Upper lobe of left lung (tissue), 4 donors: ENCODE results near the gene UQCC2.

Experiments
- CTCF ChIP-seq, 6 experiments: fragments of 450-650 bp in 4 of 6; fragments of 200-600 bp in 2 of 6; sonication (generic) in 2 of 6; IDR thresholded peaks; one replicate each; pipeline ENCODE4 v1.5.1; 2016 to 2019; ENCODE audit warnings: antibody characterized with exemption in 6 of 6
- EP300 ChIP-seq, 4 donors: sonication (generic); formaldehyde crosslinking; IDR thresholded peaks; one replicate each; pipeline ENCODE4 v1.5.1; 2017; ENCODE audit warnings: antibody characterized with exemption in 4 of 4, control low read depth in 2 of 4
- POLR2A ChIP-seq, 4 donors: fragments of 450-650 bp; IDR thresholded peaks; one replicate each; pipeline ENCODE4 v1.5.1; 2016 to 2017; ENCODE audit warnings: antibody characterized with exemption in 4 of 4, mild to moderate bottlenecking in 2 of 4
- POLR2AphosphoS5 ChIP-seq, 2 donors: sonication (generic); formaldehyde crosslinking; IDR thresholded peaks; one replicate each; pipeline ENCODE4 v1.5.1; 2017; ENCODE audit warnings: antibody characterized with exemption in 2 of 2

- TF ChIP-seq CTCF (IDR thresholded peaks at IDR 0.05) (no peak), POLR2A (IDR thresholded peaks at IDR 0.05) (no peak), POLR2AphosphoS5 (IDR thresholded peaks at IDR 0.05) (no peak), EP300 (IDR thresholded peaks at IDR 0.05) (no peak)
Measured at GRCh38 chr6:33654831-33655554, 56.5 kb downstream of the UQCC2 start.
